Erythroblast (primary cell): Measurements from ENCODE around the gene TMPRSS13.

Experiments used
- GATA1 ChIP-seq: IDR thresholded peaks from 2 replicates; pipeline ENCODE4 v1.6.1; 2011; ENCODE audit warnings: low read depth, mild to moderate bottlenecking, control low read depth, low read length, moderate library complexity
- POLR2A ChIP-seq: IDR thresholded peaks from 2 replicates; pipeline ENCODE4 v1.6.1; 2011; ENCODE audit warnings: mild to moderate bottlenecking, low read length

GRCh38 chr11:117959438-117960149, 30.4 kb upstream of the TMPRSS13 start:
- no peak for TF ChIP-seq POLR2A
- TF ChIP-seq GATA1, result no peak
